Measurements from ENCODE around the gene PPFIA2. TPM values are rescaled to one million over a fixed set of nuclear protein-coding genes. Genes with fewer than 3 reads are reported as not detected.

The PPFIA2 gene
- total and polyA plus RNA-seq, 9 of the 15 experiments (the other 6 are each of a cell fraction or from before 2014, with no cell fraction given), result not detected

DNA sequence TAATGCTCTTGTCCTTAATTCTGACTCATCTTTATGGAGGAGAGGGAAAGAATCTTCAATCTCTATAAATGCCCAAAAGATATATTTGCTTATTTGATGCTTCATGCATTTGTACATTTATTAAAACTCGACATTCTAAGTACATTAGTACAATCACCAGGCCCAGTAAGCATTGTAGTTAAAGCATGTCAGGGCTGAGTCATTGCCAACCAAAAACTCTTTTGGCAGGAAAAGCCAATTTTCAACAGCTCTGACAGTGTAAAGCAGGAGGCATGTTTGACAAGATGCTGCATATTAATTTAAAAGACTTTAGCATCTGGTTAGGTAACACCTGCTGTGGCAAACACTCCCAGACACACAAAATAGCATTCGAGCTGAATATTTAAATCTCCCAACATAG lies 290.9 kb downstream of the PPFIA2 start:
- H3K27me3 ChIP-seq (ENCODE audit: control insufficient read depth in 2 of 2, insufficient read depth in 2 of 2, low read length in 2 of 2), result no peaks in the 10 kb centered on the region
- FAIRE-seq (no peak), ATAC-seq (no peak), DNase-seq (ENCODE audit: extremely low read depth in 1 of 4, low spot score in 3 of 4) (no peak)
- H3K9ac ChIP-seq (ENCODE audit: insufficient read depth in 1 of 2, low read depth in 2 of 2, low read length in 2 of 2), result no peak overlapping the region
- H3K4me2 ChIP-seq (ENCODE audit: insufficient read depth, low read length), result no peak overlapping the region
- in situ Hi-C loops (cut with MboI) (no loop called here), intact Hi-C loops (cut with micrococcal nuclease) (no loop called here)
- no peaks in the 10 kb centered on the region for H3K9me3 ChIP-seq (replicated peaks; ENCODE audit: control insufficient read depth, insufficient read depth, low read depth, low read length)
- no peak overlapping the region for H2AFZ ChIP-seq (ENCODE audit: low read depth, low read length)
- H3K4me1 ChIP-seq (replicated peaks in 1 of 2; ENCODE audit: control insufficient read depth in 2 of 2, insufficient read depth in 2 of 2, low read length in 2 of 2), result no peaks in the 10 kb centered on the region
- no peak overlapping the region for H3K4me3 ChIP-seq
- TF ChIP-seq CSDE1 (IDR thresholded peaks at IDR 0.05), result no peak
- TF ChIP-seq, protein P1, sequence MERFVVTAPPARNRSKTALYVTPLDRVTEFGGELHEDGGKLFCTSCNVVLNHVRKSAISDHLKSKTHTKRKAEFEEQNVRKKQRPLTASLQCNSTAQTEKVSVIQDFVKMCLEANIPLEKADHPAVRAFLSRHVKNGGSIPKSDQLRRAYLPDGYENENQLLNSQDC (CRISPR knock-in tag; IDR thresholded peaks at IDR 0.05), result no peak
- TF ChIP-seq, protein P2, sequence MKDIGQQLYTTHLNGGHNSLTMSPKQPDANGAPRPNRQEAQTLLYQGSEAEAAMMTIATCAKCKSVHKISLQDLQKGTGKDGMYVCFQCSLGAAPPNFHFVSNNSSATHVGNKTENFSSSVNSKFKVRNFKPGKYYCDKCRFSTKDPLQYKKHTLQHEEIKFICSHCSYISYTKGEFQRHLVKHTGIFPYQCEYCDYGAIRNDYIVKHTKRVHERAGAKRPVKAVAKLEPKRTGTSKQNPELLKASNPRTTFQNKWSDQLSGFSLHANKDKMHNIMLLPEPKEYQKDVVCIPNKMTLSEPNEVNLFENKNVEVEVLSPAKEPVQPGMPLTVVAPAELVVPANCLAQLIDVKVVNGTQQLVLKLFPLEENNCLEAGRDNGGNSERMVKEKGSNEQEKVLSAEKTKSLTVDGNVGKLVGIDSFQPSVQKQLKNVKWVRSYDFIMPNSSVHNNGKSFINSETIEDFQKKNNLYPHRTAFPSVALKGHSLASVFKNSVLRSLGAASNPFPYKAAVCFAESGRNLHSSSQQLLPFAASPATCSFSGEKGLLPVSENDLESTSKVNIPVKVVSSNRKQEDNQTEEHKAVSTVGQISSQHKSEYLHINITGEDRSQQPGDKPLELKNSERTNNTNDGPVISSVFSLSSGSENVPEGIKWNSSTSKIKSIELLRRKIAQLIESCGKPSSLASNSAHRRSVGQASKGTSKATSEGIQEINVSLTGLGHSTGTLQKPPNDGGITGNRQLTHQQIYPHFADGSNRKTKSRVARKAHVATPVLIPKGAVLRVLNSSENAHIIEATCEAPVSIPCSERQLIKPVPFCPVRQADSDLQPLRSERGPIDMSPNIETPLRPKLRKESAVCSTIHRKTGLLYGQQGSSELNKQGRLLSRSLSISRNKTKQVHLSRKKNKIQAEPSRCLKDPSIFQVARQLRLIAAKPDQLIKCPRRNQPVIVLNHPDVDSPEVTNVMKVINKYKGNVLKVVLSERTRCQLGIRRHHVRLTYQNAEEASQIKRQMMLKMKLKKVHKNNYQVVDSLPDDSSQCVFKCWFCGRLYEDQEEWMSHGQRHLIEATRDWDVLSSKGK (CRISPR knock-in tag; IDR thresholded peaks at IDR 0.05), result no peak
- no peaks in the 10 kb centered on the region for H3K9me1 ChIP-seq (ENCODE audit: control insufficient read depth, insufficient read depth, low read length)
- H3K79me2 ChIP-seq (ENCODE audit: control insufficient read depth, insufficient read depth, low read length), result no peaks in the 10 kb centered on the region
- ChIA-PET POLR2A (no interaction called here), CTCF (ENCODE audit: low intra/inter-chr PET ratio) (no interaction called here)
- H3K27ac ChIP-seq (ENCODE audit: extremely low read depth, low read depth, low read length), result no peak overlapping the region
- no peaks in the 10 kb centered on the region for H3K36me3 ChIP-seq (ENCODE audit: control insufficient read depth, insufficient read depth, low read length)
- no TSS peak for BruUV-seq (replicated peaks)
- WGBS (ENCODE audit: insufficient coverage, low coverage, missing lambda C conversion rate), result 0% methylated on average over 2 of the region's 2 CpGs
- H4K20me1 ChIP-seq (replicated peaks; ENCODE audit: control insufficient read depth, insufficient read depth, low read length), result no peaks in the 10 kb centered on the region
